Smooth muscle cell of the brain vasculature (primary cell): Measurements from ENCODE around the gene CDK9.

Source experiments
- DNase-seq: peaks from one replicate; pipeline ENCODE4 v3.0.0-alpha.2; 2012; ENCODE audit warnings: low read depth, low spot score

The CDK9 gene

DNA sequence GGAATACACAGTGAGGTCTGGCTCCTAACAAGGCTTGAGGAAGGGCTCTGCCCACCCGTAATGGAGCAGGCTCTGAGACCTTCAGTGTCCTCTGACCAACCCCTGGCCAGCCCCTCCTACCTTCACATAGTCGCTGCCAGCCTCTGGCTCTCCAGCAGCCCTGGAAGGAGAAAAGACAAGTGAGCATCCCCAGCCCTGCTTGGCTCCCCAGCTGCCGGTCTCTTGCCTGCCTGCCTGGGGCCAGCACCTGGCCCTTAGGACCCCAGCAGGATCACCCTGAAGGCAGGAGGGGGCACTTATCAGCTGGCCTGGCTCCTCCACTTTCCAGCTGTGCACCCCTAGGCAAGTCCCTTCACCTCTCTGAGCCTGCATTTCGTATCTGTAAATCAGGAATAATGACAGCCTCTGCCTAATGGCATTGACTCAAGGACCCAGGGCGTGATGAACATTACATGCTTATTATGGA, 24.3 kb upstream of the CDK9 start:
- DNase-seq, result no peak

GRCh38 chr9:127762111-127762676, 23.6 kb upstream of the CDK9 start:
- no peak for DNase-seq

- DNase-seq, result no peak
Observed at GRCh38 chr9:127763918-127764384, 21.9 kb upstream of the CDK9 start.

GRCh38 chr9:127765418-127765817, 20.4 kb upstream of the CDK9 start:
- DNase-seq, result no peak

DNA sequence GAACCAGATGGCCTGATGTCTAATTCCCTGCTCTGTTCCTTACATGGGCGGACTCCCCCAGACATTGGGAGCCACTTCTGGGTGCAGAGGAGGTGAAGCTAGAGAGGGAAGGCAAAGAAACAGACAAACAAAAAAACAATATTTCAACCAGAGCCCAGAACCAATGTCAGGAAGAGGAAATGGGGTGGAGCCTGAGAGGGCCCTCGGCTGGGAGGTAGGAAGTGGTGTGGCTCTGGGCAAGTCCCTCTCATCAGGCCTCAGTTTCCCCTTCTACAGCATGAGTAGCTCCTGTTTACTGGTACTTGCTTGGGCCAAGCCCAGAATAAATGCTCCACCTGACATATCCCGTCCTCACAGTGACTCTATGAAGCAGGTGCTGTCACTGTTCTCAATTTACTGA, 18.4 kb upstream of the CDK9 start:
- DNase-seq, result no peak

GRCh38 chr9:127767909-127768331, 17.9 kb upstream of the CDK9 start:
- DNase-seq, result no peak

DNA sequence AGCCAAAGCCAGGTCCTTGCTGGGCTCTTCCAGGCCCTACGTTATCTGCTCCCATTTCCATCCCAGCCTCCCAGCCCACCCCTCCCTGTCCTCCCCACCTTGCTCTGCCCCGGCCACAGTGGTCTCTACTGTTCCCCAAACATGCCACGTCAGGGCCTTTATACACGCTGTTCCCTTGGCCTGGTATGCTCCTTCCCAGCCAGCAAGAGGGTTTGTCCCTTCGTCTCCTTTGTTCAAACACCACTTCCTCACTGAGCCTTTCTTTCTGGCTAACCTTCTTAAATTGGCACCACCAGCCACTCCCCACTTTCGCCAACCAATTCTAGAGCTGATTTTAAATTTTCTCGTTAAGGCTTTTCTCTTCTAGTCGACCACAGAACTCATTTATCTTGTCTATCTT, 17.1 kb upstream of the CDK9 start:
- DNase-seq, result no peak

GRCh38 chr9:127769101-127769500, 16.7 kb upstream of the CDK9 start:
- DNase-seq, result no peak

- no peak for DNase-seq
Observed at GRCh38 chr9:127769929-127770582, 15.8 kb upstream of the CDK9 start.

DNA sequence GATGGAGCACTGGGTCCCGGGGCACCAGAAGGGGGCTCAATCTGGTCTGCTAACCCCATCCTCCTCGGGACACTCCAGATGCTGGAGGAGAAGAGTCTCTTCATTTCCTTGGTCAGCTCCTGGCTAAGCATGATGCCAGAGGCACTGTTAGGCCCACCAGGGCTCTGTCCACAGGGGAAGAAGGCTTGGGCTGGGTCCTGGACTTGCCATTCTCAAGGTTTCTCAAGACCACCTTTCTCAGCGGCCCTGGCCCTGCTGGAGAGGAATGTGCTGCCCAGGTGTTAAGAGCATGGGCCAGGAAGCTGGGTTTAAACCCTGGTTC, 15.3 kb upstream of the CDK9 start:
- DNase-seq, result no peak

- DNase-seq, result peak; percentile 93
Observed at GRCh38 chr9:127770905-127771569, 14.8 kb upstream of the CDK9 start.

GRCh38 chr9:127771570-127772189, 14.2 kb upstream of the CDK9 start:
- DNase-seq, result no peak

DNA sequence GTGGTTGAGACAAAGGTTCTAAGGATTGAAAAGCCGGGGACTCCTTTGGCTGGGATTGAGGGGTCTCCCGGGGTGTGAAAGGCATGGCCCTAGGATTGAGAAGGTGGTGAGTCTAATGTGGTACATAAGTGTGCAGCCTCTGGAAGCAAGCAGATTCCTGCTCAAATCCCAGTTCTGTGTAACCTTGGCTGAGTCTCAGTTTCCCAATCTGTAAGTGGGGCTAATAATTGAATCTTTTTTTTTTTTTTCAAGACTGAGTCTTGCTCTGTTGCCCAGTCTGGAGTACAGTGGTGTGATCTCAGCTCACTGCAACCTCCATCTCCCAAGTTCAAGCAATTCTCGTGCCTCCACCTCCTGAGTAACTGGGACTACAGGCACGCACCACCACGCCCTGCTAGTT, 13.2 kb upstream of the CDK9 start:
- DNase-seq, result no peak

DNA sequence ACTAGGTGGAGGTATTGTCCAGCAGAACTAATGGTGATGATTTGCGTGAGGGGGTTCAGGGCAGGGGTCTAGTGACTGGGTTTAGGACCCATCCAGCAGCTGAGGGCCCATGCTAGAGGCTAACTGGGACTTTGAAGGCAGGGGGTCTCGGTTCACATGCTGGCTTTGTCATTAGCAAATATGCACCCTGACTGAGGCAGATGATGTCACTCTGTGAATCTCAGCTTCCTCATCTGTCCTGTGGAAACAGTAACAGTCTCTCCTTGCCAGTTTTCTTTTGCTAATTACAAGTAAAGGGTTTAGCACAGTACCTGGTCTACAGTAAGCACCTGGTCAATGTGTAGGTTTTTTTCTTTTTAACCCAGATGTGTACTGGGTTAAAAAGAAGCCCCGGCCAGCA, 12.6 kb upstream of the CDK9 start:
- no peak for DNase-seq

- no peak for DNase-seq
Observed at GRCh38 chr9:127773981-127774380, 11.9 kb upstream of the CDK9 start.

DNA sequence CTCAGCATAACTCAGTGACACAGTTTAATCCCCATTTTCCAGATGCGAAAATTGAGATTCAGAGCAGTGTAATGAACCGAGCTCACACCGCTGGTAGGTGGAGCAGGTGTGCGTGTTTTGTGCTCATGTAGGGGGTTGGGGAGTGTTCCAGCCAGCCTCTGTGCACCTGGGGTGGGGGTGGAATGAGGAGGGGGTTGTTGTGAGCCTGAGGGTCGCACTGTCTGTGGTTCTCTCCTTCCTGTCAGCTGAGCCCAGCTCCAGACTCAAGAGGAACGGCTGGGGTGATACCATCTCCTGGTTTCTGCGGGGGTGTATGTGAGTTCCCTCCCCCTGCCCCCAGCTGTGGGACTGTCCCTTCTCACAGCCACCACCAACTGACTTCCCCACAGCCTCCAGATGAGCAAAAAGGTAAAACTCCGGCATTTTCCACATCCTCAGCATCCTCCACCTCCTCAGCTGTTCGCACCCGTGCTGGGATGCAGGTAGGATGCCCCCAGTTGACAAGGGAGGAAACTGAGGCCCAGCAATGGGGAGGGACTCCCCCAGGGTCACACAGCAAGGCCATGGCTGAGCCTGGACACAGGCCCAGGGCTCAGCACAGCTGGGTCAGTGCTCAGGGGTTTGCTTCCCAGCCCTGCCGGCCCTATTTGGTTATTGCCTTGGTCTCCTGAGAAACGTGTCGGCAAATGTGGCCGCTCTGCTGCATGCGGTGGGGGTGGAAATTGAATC, 9.5 kb upstream of the CDK9 start:
- no peak for DNase-seq

DNA sequence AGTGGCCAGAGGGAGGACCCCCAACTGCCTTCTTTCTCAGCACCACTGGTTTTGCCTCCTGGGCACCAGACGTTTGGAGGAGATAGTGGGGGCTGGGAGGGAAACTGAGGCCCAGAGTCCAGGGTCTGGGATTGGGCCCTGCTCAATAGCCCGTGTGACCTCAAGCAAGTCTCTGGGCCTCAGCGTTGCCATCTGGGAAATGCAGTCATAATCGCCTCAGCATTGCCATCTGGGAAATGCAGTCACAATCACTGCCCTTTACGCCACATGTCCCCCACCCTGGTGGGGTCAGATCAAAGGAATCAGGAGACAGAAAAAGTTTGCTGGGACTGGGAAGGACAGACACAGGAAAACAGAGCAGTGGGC, 8.9 kb upstream of the CDK9 start:
- DNase-seq, result no peak

DNA sequence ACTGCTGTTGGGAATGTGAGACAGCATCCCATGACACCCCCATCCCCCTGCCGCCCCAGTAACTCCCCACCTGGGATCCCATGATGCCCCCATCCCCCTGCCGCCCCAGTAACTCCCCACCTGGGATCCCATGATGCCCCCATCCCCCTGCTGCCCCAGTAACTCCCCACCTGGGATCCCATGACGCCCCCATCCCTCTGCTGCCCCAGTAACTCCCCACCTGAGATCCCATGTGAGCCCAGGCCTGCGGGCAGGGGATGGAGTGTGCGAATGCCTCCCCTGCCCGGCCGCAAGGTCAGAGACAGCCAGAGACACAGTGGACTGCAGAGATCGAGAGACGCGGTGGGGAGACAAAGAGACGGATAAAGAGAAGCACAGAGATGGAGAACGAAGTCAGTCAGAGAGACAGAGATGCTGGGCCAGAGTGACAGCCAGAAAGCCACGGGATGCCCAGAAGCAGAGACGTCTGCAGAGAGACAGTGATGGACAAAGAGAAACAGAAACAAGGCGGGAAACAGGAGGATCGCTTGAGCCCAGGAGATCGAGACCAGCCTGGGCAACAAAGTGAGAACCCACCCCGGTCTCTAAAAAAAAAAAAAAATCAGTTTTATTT, 8.4 kb upstream of the CDK9 start:
- no peak for DNase-seq

DNA sequence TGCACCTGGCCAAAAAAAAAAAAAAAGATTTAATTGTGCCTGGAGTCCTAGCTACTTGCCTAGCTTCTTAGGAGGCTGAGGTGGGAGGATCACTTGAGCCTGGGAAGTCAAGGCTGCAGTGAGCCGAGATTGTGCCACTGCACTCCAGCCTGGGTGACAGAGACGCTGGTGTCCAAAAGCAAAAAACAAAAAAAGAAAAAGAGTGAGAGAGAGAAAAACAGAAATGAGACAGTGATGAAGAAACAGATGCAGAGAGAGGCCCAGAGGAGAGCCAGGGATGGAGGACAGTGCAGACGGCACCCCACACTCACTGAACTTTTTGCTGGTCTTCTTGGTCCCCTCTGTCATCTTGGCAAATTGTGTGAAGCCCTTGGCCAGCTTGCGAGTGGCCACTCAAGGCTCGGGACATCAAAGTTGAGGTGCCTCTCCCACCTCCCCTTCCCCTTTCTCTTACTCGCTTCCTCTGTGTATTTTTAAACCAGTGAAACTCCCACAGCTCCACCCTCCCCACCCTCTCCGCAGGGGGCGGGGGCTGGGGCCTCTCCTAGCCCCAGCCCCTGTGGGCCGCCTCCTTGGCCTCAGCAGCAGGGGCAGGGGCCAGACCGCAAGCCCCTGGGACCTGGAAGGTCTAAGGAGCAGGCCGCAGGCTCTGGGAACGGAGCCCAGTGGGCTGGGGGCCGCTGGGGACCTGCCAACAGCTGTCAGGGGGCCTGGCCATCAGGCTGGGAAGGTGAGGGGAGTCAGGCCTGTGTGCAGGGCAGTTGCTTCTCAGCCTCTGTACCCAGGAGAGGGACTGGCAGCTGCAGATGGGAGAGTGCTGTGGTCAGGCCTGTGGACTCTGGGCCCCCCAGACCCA, 7.3 kb upstream of the CDK9 start, which contains the start of gene SH2D3C:
Gene SH2D3C (minus strand): TSS at position 387 of the 856 bp plus-strand sequence. CDS start 39 bp downstream, at position 348.
- no peak for DNase-seq

DNA sequence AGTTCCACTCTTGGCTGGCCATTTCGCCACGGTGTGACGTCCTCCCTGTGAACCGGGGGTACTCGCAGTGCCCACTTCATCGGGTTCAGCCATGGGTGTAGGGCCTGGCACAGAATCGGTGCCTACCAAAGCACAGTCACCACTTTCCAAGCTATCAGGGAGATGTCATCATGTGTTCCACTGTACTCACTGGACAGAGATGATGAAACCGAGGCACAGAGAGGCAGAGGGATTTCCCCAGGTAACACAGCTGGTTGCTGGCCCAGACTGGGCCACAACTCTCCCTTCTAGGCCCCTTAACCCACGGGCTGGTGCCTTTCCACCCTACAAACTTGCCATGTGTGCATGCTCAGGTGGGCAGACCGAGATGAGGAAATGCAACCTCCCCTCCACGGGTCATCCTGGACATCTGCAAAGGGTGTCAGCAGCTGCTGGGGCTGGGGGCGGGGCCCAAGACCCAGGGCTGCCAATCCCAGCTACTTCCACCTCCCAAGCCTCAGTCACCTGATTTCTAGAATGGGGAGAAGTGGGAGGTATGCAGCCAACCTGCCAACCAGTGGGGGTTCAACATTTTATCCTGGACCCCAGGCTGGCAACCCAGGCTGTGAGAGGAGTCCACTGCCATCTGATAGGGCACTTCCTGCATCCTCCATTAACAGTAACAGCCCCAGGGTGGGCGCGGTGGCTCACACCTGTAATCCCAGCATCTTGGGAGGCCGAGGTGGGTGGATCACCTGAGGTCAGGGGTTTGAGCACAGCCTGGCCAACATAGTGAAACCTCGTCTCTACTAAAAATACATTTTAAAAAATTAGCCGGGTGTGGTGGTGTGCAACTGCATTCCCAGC, 6.5 kb upstream of the CDK9 start:
- no peak for DNase-seq
